HEK293 (cell line): ENCODE measurements around the gene WWOX.

Source experiments
- CTCF ChIP-seq: fragments of 450-650 bp; formaldehyde crosslinking; IDR thresholded peaks from 2 replicates; pipeline ENCODE4 v1.5.1; 2016; ENCODE audit warnings: missing biosample characterization, missing genetic modification characterization
- PATZ1 ChIP-seq: fragments of 450-650 bp; formaldehyde crosslinking; IDR thresholded peaks from 2 replicates; pipeline ENCODE4 v1.5.1; 2016; ENCODE audit warnings: missing biosample characterization, missing genetic modification characterization
- RBAK ChIP-seq: fragments of 450-650 bp; formaldehyde crosslinking; IDR thresholded peaks from 2 replicates; pipeline ENCODE4 v1.5.1; 2016; ENCODE audit warnings: missing biosample characterization, missing genetic modification characterization
- REST ChIP-seq: fragments of 450-650 bp; formaldehyde crosslinking; IDR thresholded peaks from 2 replicates; pipeline ENCODE4 v1.5.1; 2016; ENCODE audit warnings: missing biosample characterization, missing genetic modification characterization
- SP2 ChIP-seq: fragments of 450-650 bp; formaldehyde crosslinking; IDR thresholded peaks from 2 replicates; pipeline ENCODE4 v1.5.1; 2016; ENCODE audit warnings: missing biosample characterization, missing genetic modification characterization
- ZNF10 ChIP-seq: fragments of 450-650 bp; formaldehyde crosslinking; IDR thresholded peaks from 2 replicates; pipeline ENCODE4 v1.5.1; 2017; ENCODE audit warnings: missing biosample characterization, missing genetic modification characterization
- ZNF146 ChIP-seq: fragments of 450-650 bp; formaldehyde crosslinking; IDR thresholded peaks from 2 replicates; pipeline ENCODE4 v1.5.1; 2016; ENCODE audit warnings: missing biosample characterization, missing genetic modification characterization
- ZNF354C ChIP-seq: fragments of 450-650 bp; formaldehyde crosslinking; IDR thresholded peaks from 2 replicates; pipeline ENCODE4 v1.5.1; 2016; ENCODE audit warnings: missing biosample characterization, missing genetic modification characterization, low read depth, borderline replicate concordance
- ZNF423 ChIP-seq: fragments of 450-650 bp; formaldehyde crosslinking; IDR thresholded peaks from 2 replicates; pipeline ENCODE4 v1.5.1; 2016; ENCODE audit warnings: missing biosample characterization, missing genetic modification characterization
- ZNF600 ChIP-seq: fragments of 450-650 bp; formaldehyde crosslinking; IDR thresholded peaks from 2 replicates; pipeline ENCODE4 v1.5.1; 2016; ENCODE audit warnings: missing biosample characterization, missing genetic modification characterization
- ZNF623 ChIP-seq: fragments of 450-650 bp; formaldehyde crosslinking; IDR thresholded peaks from 2 replicates; pipeline ENCODE4 v1.5.1; 2016; ENCODE audit warnings: missing biosample characterization, missing genetic modification characterization
- ZNF792 ChIP-seq: fragments of 450-650 bp; formaldehyde crosslinking; IDR thresholded peaks from 2 replicates; pipeline ENCODE4 v1.5.1; 2016; ENCODE audit warnings: missing biosample characterization, missing genetic modification characterization
- TF ChIP-seq, protein P1 (sequence below): fragments of 450-650 bp; formaldehyde crosslinking; IDR thresholded peaks from 2 replicates; pipeline ENCODE4 v1.5.1; 2016; ENCODE audit warnings: missing biosample characterization, missing genetic modification characterization
- TF ChIP-seq, protein P2 (sequence below): fragments of 450-650 bp; formaldehyde crosslinking; IDR thresholded peaks from 2 replicates; pipeline ENCODE4 v1.5.1; 2016; ENCODE audit warnings: missing biosample characterization, missing genetic modification characterization

DNA sequence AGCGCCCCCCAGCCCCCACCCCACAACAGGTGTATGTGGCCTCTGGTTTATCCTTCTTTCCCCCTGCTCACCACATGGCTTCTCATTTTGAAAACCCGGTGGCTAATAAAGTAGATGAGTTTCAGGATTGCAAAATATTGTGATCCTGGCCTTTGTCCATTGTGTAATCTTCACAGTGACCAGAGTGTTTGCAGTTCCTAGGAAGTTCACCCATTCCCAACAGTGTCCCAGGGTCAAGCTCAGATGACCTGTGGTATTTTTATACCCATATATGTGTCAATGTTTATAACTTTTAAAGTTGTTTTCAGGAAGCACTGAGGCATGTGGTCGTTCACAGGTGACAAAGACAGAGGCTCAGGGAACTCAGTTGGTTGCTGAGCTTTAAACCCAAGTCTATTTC is 721.9 kb downstream of the WWOX start:
- TF ChIP-seq ZNF792 (tag by site-specific recombination) (no peak), ZNF146 (tag by site-specific recombination) (no peak), CTCF (tag by site-specific recombination) (no peak), SP2 (tag by site-specific recombination) (no peak), ZNF10 (tag by site-specific recombination) (no peak), ZNF423 (tag by site-specific recombination) (no peak), PATZ1 (tag by site-specific recombination) (no peak), ZNF354C (no peak), REST (tag by site-specific recombination) (no peak), RBAK (tag by site-specific recombination) (no peak), ZNF623 (tag by site-specific recombination) (no peak), ZNF600 (no peak)
- TF ChIP-seq, protein P1, sequence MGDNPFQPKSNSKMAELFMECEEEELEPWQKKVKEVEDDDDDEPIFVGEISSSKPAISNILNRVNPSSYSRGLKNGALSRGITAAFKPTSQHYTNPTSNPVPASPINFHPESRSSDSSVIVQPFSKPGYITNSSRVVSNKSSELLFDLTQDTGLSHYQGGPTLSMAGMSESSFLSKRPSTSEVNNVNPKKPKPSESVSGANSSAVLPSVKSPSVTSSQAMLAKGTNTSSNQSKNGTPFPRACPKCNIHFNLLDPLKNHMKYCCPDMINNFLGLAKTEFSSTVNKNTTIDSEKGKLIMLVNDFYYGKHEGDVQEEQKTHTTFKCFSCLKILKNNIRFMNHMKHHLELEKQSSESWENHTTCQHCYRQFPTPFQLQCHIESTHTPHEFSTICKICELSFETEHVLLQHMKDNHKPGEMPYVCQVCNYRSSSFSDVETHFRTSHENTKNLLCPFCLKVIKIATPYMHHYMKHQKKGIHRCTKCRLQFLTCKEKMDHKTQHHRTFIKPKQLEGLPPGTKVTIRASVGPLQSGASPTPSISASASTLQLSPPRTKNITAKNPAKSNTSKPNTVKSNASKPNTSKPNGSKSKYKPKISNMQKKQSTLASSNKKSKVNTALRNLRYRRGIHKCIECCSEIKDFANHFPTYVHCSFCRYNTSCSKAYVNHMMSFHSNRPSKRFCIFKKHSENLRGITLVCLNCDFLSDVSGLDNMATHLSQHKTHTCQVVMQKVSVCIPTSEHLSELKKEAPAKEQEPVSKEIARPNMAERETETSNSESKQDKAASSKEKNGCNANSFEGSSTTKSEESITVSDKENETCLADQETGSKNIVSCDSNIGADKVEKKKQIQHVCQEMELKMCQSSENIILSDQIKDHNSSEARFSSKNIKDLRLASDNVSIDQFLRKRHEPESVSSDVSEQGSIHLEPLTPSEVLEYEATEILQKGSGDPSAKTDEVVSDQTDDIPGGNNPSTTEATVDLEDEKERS, result no peak
- TF ChIP-seq, protein P2, sequence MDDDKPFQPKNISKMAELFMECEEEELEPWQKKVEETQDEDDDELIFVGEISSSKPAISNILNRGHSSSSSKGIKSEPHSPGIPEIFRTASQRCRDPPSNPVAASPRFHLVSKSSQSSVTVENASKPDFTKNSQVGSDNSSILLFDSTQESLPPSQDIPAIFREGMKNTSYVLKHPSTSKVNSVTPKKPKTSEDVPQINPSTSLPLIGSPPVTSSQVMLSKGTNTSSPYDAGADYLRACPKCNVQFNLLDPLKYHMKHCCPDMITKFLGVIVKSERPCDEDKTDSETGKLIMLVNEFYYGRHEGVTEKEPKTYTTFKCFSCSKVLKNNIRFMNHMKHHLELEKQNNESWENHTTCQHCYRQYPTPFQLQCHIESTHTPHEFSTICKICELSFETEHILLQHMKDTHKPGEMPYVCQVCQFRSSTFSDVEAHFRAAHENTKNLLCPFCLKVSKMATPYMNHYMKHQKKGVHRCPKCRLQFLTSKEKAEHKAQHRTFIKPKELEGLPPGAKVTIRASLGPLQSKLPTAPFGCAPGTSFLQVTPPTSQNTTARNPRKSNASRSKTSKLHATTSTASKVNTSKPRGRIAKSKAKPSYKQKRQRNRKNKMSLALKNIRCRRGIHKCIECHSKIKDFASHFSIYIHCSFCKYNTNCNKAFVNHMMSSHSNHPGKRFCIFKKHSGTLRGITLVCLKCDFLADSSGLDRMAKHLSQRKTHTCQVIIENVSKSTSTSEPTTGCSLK (tag by site-specific recombination), result no peak
